ENCODE data around the gene CNGA2.
"Not testable (repeated sequence)": the region's sequence is repeated elsewhere in the genome, so short reads cannot be mapped to it uniquely, and the experiment has no call there.

The CNGA2 gene

DNA sequence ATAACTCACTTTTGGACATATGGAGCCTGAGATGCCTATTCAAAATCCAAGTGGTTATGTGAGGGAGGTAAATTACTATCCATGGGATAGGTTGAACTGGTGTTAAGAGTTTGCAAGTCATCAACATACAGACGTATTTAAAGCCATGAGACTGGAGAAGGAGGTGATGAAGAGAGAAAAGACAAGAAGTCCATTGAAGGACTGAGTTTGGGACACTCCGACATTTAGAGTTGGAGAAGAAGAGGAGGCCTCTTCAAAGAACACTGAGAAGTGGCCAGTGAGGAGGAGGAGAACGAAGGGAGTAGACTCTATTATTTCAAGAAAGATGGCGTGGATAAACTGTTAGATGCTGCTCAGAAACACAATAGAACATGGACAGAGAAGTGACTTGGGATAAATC is at the start of gene CNGA2:
CNGA2 (plus strand) TSS at position 301 of the 400 bp plus-strand sequence. CDS start 3,738 bp downstream, outside the sequence.
- no peaks in the 10 kb centered on the region for H3K36me3 Mint-ChIP-seq (ENCODE audit: low read depth)
- H3K4me3 Mint-ChIP-seq = no peak within 1 kb of the TSS
- no peaks in the 10 kb centered on the region for H3K4me1 Mint-ChIP-seq (ENCODE audit: low read depth)
- H3K27me3 Mint-ChIP-seq (ENCODE audit: low read depth) = no peaks in the 10 kb centered on the region
- no peaks in the 10 kb centered on the region for H3K9me3 Mint-ChIP-seq
- no peak within 1 kb of the TSS for H3K27ac Mint-ChIP-seq

- Mint-ChIP-seq H3K9me3 (no peaks in the 10 kb centered on the region), H3K36me3 (ENCODE audit: low read depth) (no peaks in the 10 kb centered on the region), H3K4me1 (ENCODE audit: low read depth) (peaks cover 5% of the 10 kb centered on the region), H3K27me3 (ENCODE audit: low read depth) (peaks cover 9% of the 10 kb centered on the region), H3K4me3 (no peak overlapping the region), H3K27ac (no peak overlapping the region)
Observed at GRCh38 chrX:151687635-151688034, 46.9 kb upstream of the CNGA2 start.

DNA sequence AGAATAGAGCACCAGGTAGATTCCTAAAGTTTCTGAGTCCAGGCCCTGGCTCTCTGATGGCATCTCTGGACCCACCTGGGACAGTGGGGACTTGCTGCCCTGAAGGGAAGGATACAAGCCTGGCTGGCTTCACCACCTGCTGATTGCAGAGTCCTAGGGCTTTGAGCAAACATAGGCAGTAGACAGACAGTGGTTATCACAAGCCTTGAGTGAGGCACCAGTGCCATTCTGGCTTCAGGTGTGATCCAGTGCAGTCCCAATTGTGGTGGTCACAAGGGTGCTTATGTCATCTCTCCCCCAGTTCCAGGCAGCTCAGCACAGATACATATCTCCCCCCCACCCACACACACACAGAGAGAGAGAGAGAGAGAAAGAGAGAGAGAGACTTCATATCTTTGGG is 45.9 kb upstream of the CNGA2 start:
- Mint-ChIP-seq H3K4me3 (no peak overlapping the region), H3K27me3 (ENCODE audit: low read depth) (peaks cover 5% of the 10 kb centered on the region), H3K36me3 (ENCODE audit: low read depth) (no peaks in the 10 kb centered on the region), H3K27ac (no peak overlapping the region), H3K9me3 (no peaks in the 10 kb centered on the region), H3K4me1 (ENCODE audit: low read depth) (no peaks in the 10 kb centered on the region)

DNA sequence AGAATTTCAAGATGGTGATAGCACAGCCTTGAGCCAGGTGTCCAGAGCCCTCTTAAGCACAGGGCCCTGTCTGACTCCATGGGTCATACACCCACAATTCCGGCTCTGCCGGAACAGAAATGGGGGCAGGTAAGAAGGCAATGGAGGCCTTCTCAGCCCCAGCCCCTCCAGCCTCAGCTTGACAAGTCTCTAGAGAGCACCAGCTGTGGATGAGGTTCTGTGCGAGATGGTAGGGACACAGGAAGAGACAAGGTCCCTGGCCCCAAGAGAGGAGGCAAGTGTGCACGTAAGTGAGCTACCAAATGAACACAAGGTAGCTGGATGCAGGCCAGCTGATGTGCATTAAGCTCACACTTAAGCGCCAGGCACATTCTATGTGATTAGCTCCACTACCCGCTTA is 41.7 kb upstream of the CNGA2 start:
- Mint-ChIP-seq H3K27ac (no peak overlapping the region), H3K9me3 (no peaks in the 10 kb centered on the region), H3K27me3 (ENCODE audit: low read depth) (peaks cover 12% of the 10 kb centered on the region), H3K4me1 (ENCODE audit: low read depth) (no peaks in the 10 kb centered on the region), H3K36me3 (ENCODE audit: low read depth) (no peaks in the 10 kb centered on the region), H3K4me3 (no peak overlapping the region)

DNA sequence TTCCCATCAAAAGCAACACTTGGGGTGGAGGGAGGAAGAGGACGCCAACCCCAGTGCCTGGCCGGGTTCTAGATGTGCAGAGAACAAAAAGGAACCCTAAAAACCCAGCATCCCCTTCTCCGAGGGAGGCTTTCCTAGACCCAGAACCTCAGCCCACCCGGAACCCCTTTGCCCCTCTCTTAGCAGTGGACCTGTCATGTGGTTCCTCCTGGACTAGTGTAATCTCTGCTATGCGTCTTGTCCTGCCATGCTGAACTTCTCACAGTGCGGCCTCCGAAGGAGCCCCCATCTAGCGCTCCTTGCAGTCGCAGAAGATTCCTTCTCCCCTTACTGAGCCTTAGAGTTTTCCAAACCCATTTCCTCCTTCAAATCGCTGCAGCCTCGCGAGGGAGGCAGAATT is 40.4 kb upstream of the CNGA2 start:
- H3K27ac Mint-ChIP-seq = no peak overlapping the region
- H3K4me1 Mint-ChIP-seq (ENCODE audit: low read depth) = no peaks in the 10 kb centered on the region
- H3K9me3 Mint-ChIP-seq = no peaks in the 10 kb centered on the region
- H3K4me3 Mint-ChIP-seq = no peak overlapping the region
- no peaks in the 10 kb centered on the region for H3K36me3 Mint-ChIP-seq (ENCODE audit: low read depth)
- H3K27me3 Mint-ChIP-seq (ENCODE audit: low read depth) = peaks cover 12% of the 10 kb centered on the region

DNA sequence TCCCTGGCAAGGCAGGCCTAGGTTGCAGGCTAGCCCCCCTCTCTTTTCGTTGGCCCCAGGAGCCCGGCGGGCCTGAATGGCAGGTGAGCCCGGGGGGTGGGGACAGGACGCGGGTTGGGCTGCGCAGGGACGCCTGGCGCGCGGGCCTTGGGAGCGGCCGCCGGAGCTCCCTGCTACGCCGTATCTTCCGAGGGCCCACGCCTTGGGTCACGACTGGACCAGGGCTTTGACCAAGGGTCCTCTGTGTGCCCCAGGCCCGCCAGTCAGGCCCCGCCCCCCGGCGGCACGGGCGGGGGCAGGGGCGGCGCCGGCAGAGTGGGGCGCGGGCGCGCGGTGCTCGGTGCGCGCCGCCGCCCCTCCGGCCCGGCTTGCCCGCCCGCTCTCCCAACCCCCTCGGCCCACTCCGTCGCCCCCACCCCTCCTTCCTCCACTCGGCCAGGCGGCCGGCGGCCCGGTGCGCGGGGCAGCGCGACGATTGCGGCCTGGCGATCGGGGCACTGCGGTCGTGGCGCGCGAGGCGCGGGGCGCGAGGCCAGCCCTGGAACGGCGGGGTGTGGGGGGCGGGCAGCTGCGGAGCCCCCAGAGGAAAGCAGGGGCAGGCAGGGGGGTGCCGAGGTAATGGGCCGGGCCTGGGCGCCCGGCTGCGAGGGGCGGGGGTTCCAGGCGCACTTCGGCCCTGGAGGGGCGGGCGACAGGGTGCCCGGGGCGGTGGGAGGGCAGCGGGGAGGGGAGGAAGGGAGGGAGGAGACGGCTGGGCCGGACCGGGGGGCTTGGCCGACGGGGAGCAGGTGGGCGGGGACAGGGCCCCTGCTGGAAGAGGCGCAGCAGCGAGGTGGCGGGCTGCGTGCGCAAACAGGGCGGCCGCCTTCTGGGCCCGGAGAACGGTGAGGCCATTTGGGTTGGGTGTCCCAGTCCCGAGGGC is 39.6 kb upstream of the CNGA2 start, which contains the start of gene PRRG3:
PRRG3 (plus strand) TSS at position 798 of the 922 bp plus-strand sequence. CDS start 3,357 bp downstream, outside the sequence.
- no peaks in the 10 kb centered on the region for H3K36me3 Mint-ChIP-seq (ENCODE audit: low read depth)
- H3K4me3 Mint-ChIP-seq = no peak within 1 kb of the TSS
- no peak within 1 kb of the TSS for H3K27ac Mint-ChIP-seq
- H3K9me3 Mint-ChIP-seq = no peaks in the 10 kb centered on the region
- peaks cover 12% of the 10 kb centered on the region for H3K27me3 Mint-ChIP-seq (ENCODE audit: low read depth)
- no peaks in the 10 kb centered on the region for H3K4me1 Mint-ChIP-seq (ENCODE audit: low read depth)

DNA sequence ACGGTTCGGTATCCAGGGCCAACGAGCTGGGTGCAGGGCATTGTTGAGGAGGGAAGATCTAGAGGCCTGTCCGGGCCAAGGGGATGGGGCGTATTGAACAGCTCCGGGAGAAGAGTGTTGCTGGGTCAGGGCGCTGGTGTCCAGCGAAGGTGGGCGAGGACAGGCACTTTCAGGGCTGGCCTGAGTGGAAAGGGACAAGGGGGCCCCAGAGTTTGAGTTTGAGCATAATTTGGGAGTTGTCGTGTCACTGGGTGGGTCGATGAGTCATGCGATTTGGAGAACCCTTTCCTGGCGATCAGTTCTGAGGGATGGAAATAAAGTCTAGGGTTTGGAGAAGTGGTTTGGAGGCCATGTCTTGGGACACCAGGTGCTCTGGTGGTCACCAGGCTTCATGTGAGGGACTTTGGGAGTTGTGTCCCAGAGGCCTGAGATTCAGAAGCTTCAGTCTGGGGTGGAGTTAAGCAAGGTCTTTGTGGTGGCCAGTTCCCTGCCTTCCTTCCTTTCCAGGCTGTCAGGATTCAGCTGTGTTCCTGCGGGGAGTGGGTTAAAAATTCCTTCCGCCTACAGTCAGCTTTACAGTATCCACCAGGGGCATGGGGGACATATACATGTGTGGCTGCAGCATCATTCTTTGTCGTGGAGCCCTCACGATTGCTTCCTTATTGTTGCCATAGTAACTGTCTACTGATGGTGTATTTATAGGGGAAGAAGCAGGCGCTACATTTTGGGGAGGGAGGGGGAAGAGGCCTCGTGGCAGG is 38.8 kb upstream of the CNGA2 start:
- Mint-ChIP-seq H3K4me1 (ENCODE audit: low read depth) (no peaks in the 10 kb centered on the region), H3K27ac (no peak overlapping the region), H3K4me3 (no peak overlapping the region), H3K36me3 (ENCODE audit: low read depth) (no peaks in the 10 kb centered on the region), H3K27me3 (ENCODE audit: low read depth) (peaks cover 12% of the 10 kb centered on the region), H3K9me3 (no peaks in the 10 kb centered on the region)

DNA sequence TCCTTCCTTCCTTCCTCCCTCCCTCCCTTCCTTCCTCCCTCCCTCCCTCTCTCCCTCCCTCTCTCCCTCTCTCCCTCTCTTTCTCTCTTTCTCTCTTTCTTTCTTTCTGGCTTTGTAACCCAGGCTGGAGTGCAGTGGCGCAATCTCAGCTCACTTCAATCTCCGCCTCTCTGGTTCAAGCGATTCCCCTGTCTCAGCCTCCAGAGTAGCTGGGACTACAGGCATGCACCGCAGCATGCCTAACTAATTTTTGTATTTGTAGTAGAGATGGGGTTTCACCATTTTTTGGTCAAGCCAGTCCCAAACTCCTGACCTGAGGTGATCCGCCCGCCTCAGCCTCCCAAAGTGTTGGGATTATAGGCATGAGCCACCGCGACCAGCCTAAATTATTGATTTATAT is 37.5 kb upstream of the CNGA2 start:
- H3K4me3 Mint-ChIP-seq; H3K27ac Mint-ChIP-seq; H3K4me1 Mint-ChIP-seq (ENCODE audit: low read depth); H3K36me3 Mint-ChIP-seq (ENCODE audit: low read depth); H3K9me3 Mint-ChIP-seq: not testable (repeated sequence)
- peaks cover 12% of the 10 kb centered on the region for H3K27me3 Mint-ChIP-seq (ENCODE audit: low read depth)

- Mint-ChIP-seq H3K4me1 (ENCODE audit: low read depth) (no peaks in the 10 kb centered on the region), H3K36me3 (ENCODE audit: low read depth) (no peaks in the 10 kb centered on the region), H3K27me3 (ENCODE audit: low read depth) (peaks cover 12% of the 10 kb centered on the region), H3K9me3 (no peaks in the 10 kb centered on the region), H3K4me3 (no peak overlapping the region), H3K27ac (no peak overlapping the region)
Observed at GRCh38 chrX:151697522-151697921, 37.0 kb upstream of the CNGA2 start.

GRCh38 chrX:151698485-151698884 is 36.1 kb upstream of the CNGA2 start:
- no peak overlapping the region for H3K4me3 Mint-ChIP-seq
- no peaks in the 10 kb centered on the region for H3K9me3 Mint-ChIP-seq
- H3K27ac Mint-ChIP-seq = no peak overlapping the region
- peaks cover 8% of the 10 kb centered on the region for H3K27me3 Mint-ChIP-seq (ENCODE audit: low read depth)
- no peaks in the 10 kb centered on the region for H3K36me3 Mint-ChIP-seq (ENCODE audit: low read depth)
- no peaks in the 10 kb centered on the region for H3K4me1 Mint-ChIP-seq (ENCODE audit: low read depth)

DNA sequence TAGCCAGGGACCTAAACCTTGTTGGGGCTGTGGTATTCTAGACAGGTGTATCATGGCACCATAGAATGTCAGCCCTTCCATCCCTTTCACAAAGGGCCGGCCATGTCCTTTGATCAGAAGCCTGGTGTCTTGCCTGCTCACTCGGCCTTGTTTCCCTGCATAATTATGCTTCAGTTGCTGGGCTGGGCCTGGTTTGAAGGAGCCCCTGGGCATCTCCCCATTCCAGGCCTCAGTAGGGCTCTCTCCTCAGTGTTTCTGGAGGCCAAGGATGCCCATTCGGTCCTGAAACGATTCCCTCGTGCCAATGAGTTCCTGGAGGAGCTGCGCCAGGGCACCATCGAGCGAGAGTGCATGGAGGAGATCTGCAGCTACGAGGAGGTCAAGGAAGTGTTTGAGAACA is 34.8 kb upstream of the CNGA2 start:
- peaks cover 7% of the 10 kb centered on the region for H3K27me3 Mint-ChIP-seq (ENCODE audit: low read depth)
- no peak overlapping the region for H3K27ac Mint-ChIP-seq
- no peaks in the 10 kb centered on the region for H3K36me3 Mint-ChIP-seq (ENCODE audit: low read depth)
- no peaks in the 10 kb centered on the region for H3K4me1 Mint-ChIP-seq (ENCODE audit: low read depth)
- no peak overlapping the region for H3K4me3 Mint-ChIP-seq
- H3K9me3 Mint-ChIP-seq = no peaks in the 10 kb centered on the region

- no peak overlapping the region for H3K4me3 Mint-ChIP-seq
- no peaks in the 10 kb centered on the region for H3K36me3 Mint-ChIP-seq (ENCODE audit: low read depth)
- H3K4me1 Mint-ChIP-seq (ENCODE audit: low read depth) = no peaks in the 10 kb centered on the region
- no peak overlapping the region for H3K27ac Mint-ChIP-seq
- no peaks in the 10 kb centered on the region for H3K9me3 Mint-ChIP-seq
- peaks cover 5% of the 10 kb centered on the region for H3K27me3 Mint-ChIP-seq (ENCODE audit: low read depth)
Observed at GRCh38 chrX:151700581-151700980, 34.0 kb upstream of the CNGA2 start.

- Mint-ChIP-seq H3K4me1 (ENCODE audit: low read depth) (no peaks in the 10 kb centered on the region), H3K4me3 (no peak overlapping the region), H3K9me3 (no peaks in the 10 kb centered on the region), H3K36me3 (ENCODE audit: low read depth) (no peaks in the 10 kb centered on the region), H3K27me3 (ENCODE audit: low read depth) (peaks cover under 1% of the 10 kb centered on the region), H3K27ac (no peak overlapping the region)
Observed at GRCh38 chrX:151701071-151701470, 33.5 kb upstream of the CNGA2 start.

DNA sequence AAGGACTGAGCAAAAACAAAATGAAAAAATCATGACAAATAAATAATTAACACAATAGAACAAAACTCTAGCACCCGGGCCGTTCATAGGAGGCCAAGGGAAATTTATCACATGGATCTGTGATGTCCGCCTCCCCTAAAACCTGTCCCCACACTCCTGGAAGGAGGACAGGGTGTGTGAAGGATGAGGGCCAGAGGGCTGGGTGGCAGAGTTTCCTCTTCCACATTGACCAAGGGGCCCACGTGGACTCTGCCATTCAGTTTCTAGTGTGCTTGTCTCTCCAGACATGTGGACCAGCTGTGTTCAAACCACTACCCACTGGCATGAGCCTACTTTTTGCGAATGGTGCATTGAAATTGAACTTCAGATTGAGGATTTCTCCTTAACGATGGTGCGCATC is 33.0 kb upstream of the CNGA2 start:
- Mint-ChIP-seq H3K9me3 (no peaks in the 10 kb centered on the region), H3K27ac (no peak overlapping the region), H3K4me1 (ENCODE audit: low read depth) (no peaks in the 10 kb centered on the region), H3K27me3 (ENCODE audit: low read depth) (no peaks in the 10 kb centered on the region), H3K4me3 (no peak overlapping the region), H3K36me3 (ENCODE audit: low read depth) (no peaks in the 10 kb centered on the region)
